SK-N-SH (cell line): ENCODE measurements around the gene TBL1Y.

Experiments used
- MEF2A ChIP-seq: IDR thresholded peaks from 2 replicates; pipeline ENCODE4 v1.4.0; 2012; ENCODE audit warnings: low read depth, borderline replicate concordance
- MXI1 ChIP-seq: IDR thresholded peaks from 2 replicates; pipeline ENCODE4 v1.6.1; 2012; ENCODE audit warnings: mild to moderate bottlenecking, low read depth, low read length, improper control_type of control experiment
- NFIC ChIP-seq: IDR thresholded peaks from 2 replicates; pipeline ENCODE4 v1.4.0; 2012; ENCODE audit warnings: borderline replicate concordance
- POLR2AphosphoS5 ChIP-seq: IDR thresholded peaks from 2 replicates; pipeline ENCODE4 v1.6.1; 2012; ENCODE audit warnings: low read depth, low read length
- SMC3 ChIP-seq: IDR thresholded peaks from 2 replicates; pipeline ENCODE4 v1.6.1; 2012; ENCODE audit warnings: low read depth, low read length, improper control_type of control experiment
- TCF12 ChIP-seq: IDR thresholded peaks from 2 replicates; pipeline ENCODE4 v1.4.0; 2012
- TEAD4 ChIP-seq: IDR thresholded peaks from 2 replicates; pipeline ENCODE4 v1.4.0; 2012; ENCODE audit warnings: mild to moderate bottlenecking, borderline replicate concordance; ENCODE audit not compliant: insufficient read depth
- YY1 ChIP-seq: IDR thresholded peaks from 2 replicates; pipeline ENCODE4 v1.4.0; 2012; ENCODE audit warnings: low read depth, mild to moderate bottlenecking
- TF ChIP-seq, protein P1 (sequence below): fragments of 200-600 bp; sonication (generic); IDR thresholded peaks from 2 replicates; pipeline ENCODE4 v1.6.1; 2017; ENCODE audit warnings: antibody characterized with exemption, mild to moderate bottlenecking, moderate library complexity
- TF ChIP-seq, protein P2 (sequence below): IDR thresholded peaks from 2 replicates; pipeline ENCODE4 v1.4.0; 2012; ENCODE audit warnings: low read depth, borderline replicate concordance
- TF ChIP-seq, protein P3 (sequence below): IDR thresholded peaks from 2 replicates; pipeline ENCODE4; 2012

DNA sequence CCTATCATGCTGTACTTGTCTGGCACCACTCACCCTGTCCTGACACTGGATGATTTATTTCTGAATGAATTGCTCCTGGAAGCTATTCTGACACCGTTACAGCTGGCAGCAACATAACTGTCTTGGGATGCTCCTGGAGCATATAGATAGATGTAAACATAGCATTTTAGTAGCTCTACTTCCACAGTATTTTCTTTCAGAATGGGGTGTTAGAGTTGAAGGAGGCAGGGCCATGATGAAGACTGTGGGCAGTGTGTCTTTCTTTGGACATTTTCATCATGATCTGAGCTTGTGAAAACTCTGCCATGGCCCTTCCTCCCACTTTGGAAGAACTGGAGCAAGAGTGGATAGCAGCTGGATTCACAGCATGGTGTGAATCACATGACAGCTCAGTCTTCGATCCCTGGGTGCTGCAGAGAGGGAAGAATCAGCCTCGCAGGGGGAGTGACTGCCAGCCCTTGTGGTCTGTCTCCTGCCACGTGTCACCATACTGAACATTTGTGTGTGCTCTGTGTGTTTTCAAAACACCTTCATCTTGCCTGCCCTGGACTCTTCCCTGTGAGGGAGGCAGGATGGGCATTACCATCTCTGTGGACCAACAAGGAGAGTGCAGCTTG, 61.9 kb downstream of the TBL1Y start:
- TF ChIP-seq, protein P1, sequence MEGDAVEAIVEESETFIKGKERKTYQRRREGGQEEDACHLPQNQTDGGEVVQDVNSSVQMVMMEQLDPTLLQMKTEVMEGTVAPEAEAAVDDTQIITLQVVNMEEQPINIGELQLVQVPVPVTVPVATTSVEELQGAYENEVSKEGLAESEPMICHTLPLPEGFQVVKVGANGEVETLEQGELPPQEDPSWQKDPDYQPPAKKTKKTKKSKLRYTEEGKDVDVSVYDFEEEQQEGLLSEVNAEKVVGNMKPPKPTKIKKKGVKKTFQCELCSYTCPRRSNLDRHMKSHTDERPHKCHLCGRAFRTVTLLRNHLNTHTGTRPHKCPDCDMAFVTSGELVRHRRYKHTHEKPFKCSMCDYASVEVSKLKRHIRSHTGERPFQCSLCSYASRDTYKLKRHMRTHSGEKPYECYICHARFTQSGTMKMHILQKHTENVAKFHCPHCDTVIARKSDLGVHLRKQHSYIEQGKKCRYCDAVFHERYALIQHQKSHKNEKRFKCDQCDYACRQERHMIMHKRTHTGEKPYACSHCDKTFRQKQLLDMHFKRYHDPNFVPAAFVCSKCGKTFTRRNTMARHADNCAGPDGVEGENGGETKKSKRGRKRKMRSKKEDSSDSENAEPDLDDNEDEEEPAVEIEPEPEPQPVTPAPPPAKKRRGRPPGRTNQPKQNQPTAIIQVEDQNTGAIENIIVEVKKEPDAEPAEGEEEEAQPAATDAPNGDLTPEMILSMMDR = no peak
- no peak for TF ChIP-seq TEAD4
- TF ChIP-seq SMC3 = no peak
- no peak for TF ChIP-seq YY1
- TF ChIP-seq MEF2A = no peak
- no peak for TF ChIP-seq MXI1
- TF ChIP-seq, protein P2, sequence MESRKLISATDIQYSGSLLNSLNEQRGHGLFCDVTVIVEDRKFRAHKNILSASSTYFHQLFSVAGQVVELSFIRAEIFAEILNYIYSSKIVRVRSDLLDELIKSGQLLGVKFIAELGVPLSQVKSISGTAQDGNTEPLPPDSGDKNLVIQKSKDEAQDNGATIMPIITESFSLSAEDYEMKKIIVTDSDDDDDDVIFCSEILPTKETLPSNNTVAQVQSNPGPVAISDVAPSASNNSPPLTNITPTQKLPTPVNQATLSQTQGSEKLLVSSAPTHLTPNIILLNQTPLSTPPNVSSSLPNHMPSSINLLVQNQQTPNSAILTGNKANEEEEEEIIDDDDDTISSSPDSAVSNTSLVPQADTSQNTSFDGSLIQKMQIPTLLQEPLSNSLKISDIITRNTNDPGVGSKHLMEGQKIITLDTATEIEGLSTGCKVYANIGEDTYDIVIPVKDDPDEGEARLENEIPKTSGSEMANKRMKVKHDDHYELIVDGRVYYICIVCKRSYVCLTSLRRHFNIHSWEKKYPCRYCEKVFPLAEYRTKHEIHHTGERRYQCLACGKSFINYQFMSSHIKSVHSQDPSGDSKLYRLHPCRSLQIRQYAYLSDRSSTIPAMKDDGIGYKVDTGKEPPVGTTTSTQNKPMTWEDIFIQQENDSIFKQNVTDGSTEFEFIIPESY = no peak
- no peak for TF ChIP-seq POLR2AphosphoS5
- TF ChIP-seq NFIC = no peak
- no peak for TF ChIP-seq TCF12
- TF ChIP-seq, protein P3, sequence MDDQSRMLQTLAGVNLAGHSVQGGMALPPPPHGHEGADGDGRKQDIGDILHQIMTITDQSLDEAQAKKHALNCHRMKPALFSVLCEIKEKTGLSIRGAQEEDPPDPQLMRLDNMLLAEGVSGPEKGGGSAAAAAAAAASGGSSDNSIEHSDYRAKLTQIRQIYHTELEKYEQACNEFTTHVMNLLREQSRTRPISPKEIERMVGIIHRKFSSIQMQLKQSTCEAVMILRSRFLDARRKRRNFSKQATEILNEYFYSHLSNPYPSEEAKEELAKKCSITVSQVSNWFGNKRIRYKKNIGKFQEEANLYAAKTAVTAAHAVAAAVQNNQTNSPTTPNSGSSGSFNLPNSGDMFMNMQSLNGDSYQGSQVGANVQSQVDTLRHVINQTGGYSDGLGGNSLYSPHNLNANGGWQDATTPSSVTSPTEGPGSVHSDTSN = no peak
